Suppressor macrophage (primary cell): ENCODE measurements around the gene FAM222A.
A peak's percentile ranks its signal among the peaks of the same experiment; 100 is the strongest.

Source experiments
- DNase-seq, 4 experiments: peaks; one replicate each; pipeline ENCODE4 v3.0.0-alpha.2; 2020 to 2022

FAM222A gene

GRCh38 chr12:109775172-109775881 is 61.7 kb downstream of the FAM222A start:
- peak; percentile 72 to 83 (median 75) for DNase-seq

GRCh38 chr12:109776624-109777023 is 63.0 kb downstream of the FAM222A start:
- no peak for DNase-seq

GRCh38 chr12:109777544-109777943 is 63.9 kb downstream of the FAM222A start:
- DNase-seq, result peak in 3 of 4 experiments; percentile 31 to 37 (median 32)

GRCh38 chr12:109778684-109779083 is 65.1 kb downstream of the FAM222A start:
- DNase-seq, result no peak

GRCh38 chr12:109779382-109779781 is 65.8 kb downstream of the FAM222A start:
- DNase-seq, result peak; percentile 24 to 51 (median 42)

GRCh38 chr12:109781668-109782325 is 68.2 kb downstream of the FAM222A start:
- DNase-seq, result no peak

- DNase-seq, result no peak
Measured at GRCh38 chr12:109782326-109782703, 68.7 kb downstream of the FAM222A start.

- no peak for DNase-seq
Measured at GRCh38 chr12:109783135-109783964, 69.7 kb downstream of the FAM222A start.

GRCh38 chr12:109783965-109784244 is 70.3 kb downstream of the FAM222A start:
- no peak for DNase-seq

- DNase-seq, result no peak
Measured at GRCh38 chr12:109785854-109786253, 72.2 kb downstream of the FAM222A start.

GRCh38 chr12:109786799-109787198 is 73.2 kb downstream of the FAM222A start:
- no peak for DNase-seq

- no peak for DNase-seq
Measured at GRCh38 chr12:109789526-109790048, 76.0 kb downstream of the FAM222A start.

GRCh38 chr12:109792992-109793391 is 79.4 kb downstream of the FAM222A start:
- no peak for DNase-seq

- no peak for DNase-seq
Measured at GRCh38 chr12:109793411-109793810, 79.8 kb downstream of the FAM222A start.

GRCh38 chr12:109793826-109794501 is 80.3 kb downstream of the FAM222A start:
- DNase-seq, result no peak

GRCh38 chr12:109795023-109795422 is 81.4 kb downstream of the FAM222A start:
- DNase-seq, result no peak

- DNase-seq, result no peak
Measured at GRCh38 chr12:109796057-109796456, 82.4 kb downstream of the FAM222A start.

GRCh38 chr12:109797905-109798669 is 84.5 kb downstream of the FAM222A start:
- DNase-seq, result peak in 3 of 4 experiments; percentile 20 to 37 (median 20)

- no peak for DNase-seq
Measured at GRCh38 chr12:109798691-109799090, 85.1 kb downstream of the FAM222A start.

- no peak for DNase-seq
Measured at GRCh38 chr12:109800536-109800935, 86.9 kb downstream of the FAM222A start.

- no peak for DNase-seq
Measured at GRCh38 chr12:109802828-109803227, 89.2 kb downstream of the FAM222A start.

- DNase-seq, result no peak
Measured at GRCh38 chr12:109803678-109804077, 90.1 kb downstream of the FAM222A start.
